ENCODE data around the gene ZBTB42. TPM values are rescaled to one million over a fixed set of nuclear protein-coding genes. Genes with fewer than 3 reads are reported as not detected.

Gene ZBTB42
- total and polyA plus RNA-seq, 2 of the 13 experiments (the other 11 are each of a cell fraction or from before 2014, with no cell fraction given): 2.8 to 4.2 TPM

GRCh38 chr14:104794993-104795780 is 5.7 kb upstream of the ZBTB42 start, which contains the start of gene AKT1:
Gene AKT1, minus strand, starts transcription at chr14:104795748. Its CDS starts 3,105 bp downstream, at chr14:104792643.
- peaks cover 25% of the 10 kb centered on the region for H3K79me2 ChIP-seq (ENCODE audit: insufficient read depth, low read length)
- intact Hi-C loops (cut with micrococcal nuclease; ENCODE audit: unreplicated experiment): loop anchor here (2.0 kb wide), 1 partner anchor 14 kb away; no protein-coding TSS in a partner anchor
- in situ Hi-C loops (cut with HindIII; ENCODE audit: extremely low pct_ligation_motif_present, low pct_unique_long_range_greater_than_20kb): no loop called here
- CTCF ChIA-PET (ENCODE audit: low intra/inter-chr PET ratio, low total read pairs): no interaction called here
- BruUV-seq (replicated peaks): no TSS peak
- peaks cover 65% of the 10 kb centered on the region for H3K4me1 ChIP-seq (ENCODE audit: insufficient read depth, low read length)
- H3K4me2 ChIP-seq (ENCODE audit: low read depth, low read length): peak within 1 kb of the TSS; percentile 100
- no peak for DNase-seq (ENCODE audit: low spot score)
- 0% methylated on average over 4 of the region's 124 CpGs for WGBS (ENCODE audit: low lambda C conversion rate)
- H3K9ac ChIP-seq (ENCODE audit: insufficient read depth, low read depth, low read length): peak within 1 kb of the TSS; percentile 86
- no peak for ATAC-seq
- peak within 1 kb of the TSS; percentile 57 for H3K27ac ChIP-seq (ENCODE audit: extremely low read length, insufficient read depth, low read length)
- no peaks in the 10 kb centered on the region for H3K9me3 ChIP-seq (ENCODE audit: low read length)
- peak within 1 kb of the TSS; percentile 78 to 92 (median 88) for H3K4me3 ChIP-seq (replicated peaks in 1 of 3; ENCODE audit: insufficient read depth in 1 of 3, low read depth in 2 of 3, low read length in 3 of 3)
- H2AFZ ChIP-seq (ENCODE audit: low read length): no peak within 1 kb of the TSS
- peaks cover 12% of the 10 kb centered on the region for H4K20me1 ChIP-seq (ENCODE audit: insufficient read depth, low read length)
- POLR2A ChIA-PET: interaction anchor here (1.3 to 4.1 kb wide), 5 partner anchors 26 to 70 kb away, joined by 4 to 23 read pairs (median 15); partner anchors contain the start of genes CEP170B and SIVA1
- H3K27me3 ChIP-seq (ENCODE audit: control insufficient read depth in 1 of 2, insufficient read depth in 2 of 2, low read length in 2 of 2): no peaks in the 10 kb centered on the region
- H3K36me3 ChIP-seq (replicated peaks in 1 of 2; ENCODE audit: control insufficient read depth in 1 of 2, insufficient read depth in 2 of 2, low read length in 2 of 2): peaks cover 5 to 17% of the 10 kb centered on the region in 2 experiments; a peak in 3 of 5 replicates
- FAIRE-seq: no peak
- 0 out of 2 replicates have a peak, but pooled peaks have one; percentile 3 for TF ChIP-seq ZFAT (CRISPR knock-in tag; conservative IDR thresholded peaks at IDR 0.05)
- 0 out of 2 replicates have a peak, but pooled peaks have one; percentile 67 for TF ChIP-seq ZNF766 (CRISPR knock-in tag; IDR thresholded peaks at IDR 0.05; ENCODE audit: borderline replicate concordance)
- no peak for TF ChIP-seq KLF9 (CRISPR knock-in tag; IDR thresholded peaks at IDR 0.05; ENCODE audit: low read depth)
- TF ChIP-seq ARNT2 (CRISPR knock-in tag; IDR thresholded peaks at IDR 0.05; ENCODE audit: low read depth): no peak
- peak; percentile 42; the same call in 1 of the 2 replicates for TF ChIP-seq MTF1 (CRISPR knock-in tag; IDR thresholded peaks at IDR 0.05)
- TF ChIP-seq ZBTB2 (CRISPR knock-in tag; IDR thresholded peaks at IDR 0.05; ENCODE audit: low read depth): 0 out of 2 replicates have a peak, but pooled peaks have one; percentile 18
- peak; percentile 48; the same call in 1 of the 2 replicates for TF ChIP-seq ZFX (CRISPR knock-in tag; IDR thresholded peaks at IDR 0.05; ENCODE audit: low read depth)
- no peak for TF ChIP-seq GRHL1 (CRISPR knock-in tag; conservative IDR thresholded peaks at IDR 0.05)
- TF ChIP-seq ZNF263 (CRISPR knock-in tag; IDR thresholded peaks at IDR 0.05): peak; percentile 1; the same call in 1 of the 2 replicates
- peak; percentile 64; the same call in 1 of the 2 replicates for TF ChIP-seq RBFOX2 (IDR thresholded peaks at IDR 0.05; ENCODE audit: low read depth, low read length)
- TF ChIP-seq ISX (CRISPR knock-in tag; conservative IDR thresholded peaks at IDR 0.05): no peak
- no peak for TF ChIP-seq ZBTB25 (CRISPR knock-in tag; IDR thresholded peaks at IDR 0.05)
- TF ChIP-seq TGIF2 (CRISPR knock-in tag; IDR thresholded peaks at IDR 0.05): no peak
- TF ChIP-seq ZBTB38 (CRISPR knock-in tag; IDR thresholded peaks at IDR 0.05): no peak
- TF ChIP-seq, protein P1, sequence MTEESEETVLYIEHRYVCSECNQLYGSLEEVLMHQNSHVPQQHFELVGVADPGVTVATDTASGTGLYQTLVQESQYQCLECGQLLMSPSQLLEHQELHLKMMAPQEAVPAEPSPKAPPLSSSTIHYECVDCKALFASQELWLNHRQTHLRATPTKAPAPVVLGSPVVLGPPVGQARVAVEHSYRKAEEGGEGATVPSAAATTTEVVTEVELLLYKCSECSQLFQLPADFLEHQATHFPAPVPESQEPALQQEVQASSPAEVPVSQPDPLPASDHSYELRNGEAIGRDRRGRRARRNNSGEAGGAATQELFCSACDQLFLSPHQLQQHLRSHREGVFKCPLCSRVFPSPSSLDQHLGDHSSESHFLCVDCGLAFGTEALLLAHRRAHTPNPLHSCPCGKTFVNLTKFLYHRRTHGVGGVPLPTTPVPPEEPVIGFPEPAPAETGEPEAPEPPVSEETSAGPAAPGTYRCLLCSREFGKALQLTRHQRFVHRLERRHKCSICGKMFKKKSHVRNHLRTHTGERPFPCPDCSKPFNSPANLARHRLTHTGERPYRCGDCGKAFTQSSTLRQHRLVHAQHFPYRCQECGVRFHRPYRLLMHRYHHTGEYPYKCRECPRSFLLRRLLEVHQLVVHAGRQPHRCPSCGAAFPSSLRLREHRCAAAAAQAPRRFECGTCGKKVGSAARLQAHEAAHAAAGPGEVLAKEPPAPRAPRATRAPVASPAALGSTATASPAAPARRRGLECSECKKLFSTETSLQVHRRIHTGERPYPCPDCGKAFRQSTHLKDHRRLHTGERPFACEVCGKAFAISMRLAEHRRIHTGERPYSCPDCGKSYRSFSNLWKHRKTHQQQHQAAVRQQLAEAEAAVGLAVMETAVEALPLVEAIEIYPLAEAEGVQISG (CRISPR knock-in tag; IDR thresholded peaks at IDR 0.05): 0 out of 2 replicates have a peak, but pooled peaks have one; percentile 7
- peak; percentile 34 for TF ChIP-seq AGO2 (optimal IDR thresholded peaks at IDR 0.05; ENCODE audit: low read depth, low read length)
- TF ChIP-seq STAT5B (CRISPR knock-in tag; IDR thresholded peaks at IDR 0.05): no peak

Measured in HepG2 (cell line).